Naive thymus-derived CD8-positive, alpha-beta T cell (primary cell): Measurements from ENCODE around the gene HPD. TPM values are rescaled to one million over a fixed set of nuclear protein-coding genes. Genes with fewer than 3 reads are reported as not detected.
"Not testable (repeated sequence)": the region's sequence is repeated elsewhere in the genome, so short reads cannot be mapped to it uniquely, and the experiment has no call there.

Experiments
- ATAC-seq, 2 donors: fragments of 150-1000 bp; cut with Tn5 transposase in 1 of 2; sonication (Bioruptor Pico), chemical (Tn5 transposase) in 1 of 2; 1 replicate in 1 of 2; 2 replicates in 1 of 2; pipeline ENCODE4 v1.10.0; 2021; ENCODE audit warnings: mild to moderate bottlenecking in 2 of 2, moderate library complexity in 2 of 2
- POLR2A ChIA-PET: fragments of 350-600 bp; sonication (Branson Sonifier 250); formaldehyde crosslinking; loops from one replicate; lab custom pipeline; 2021; ENCODE audit warnings: antibody characterized with exemption; lab: Charles Lee
- DNase-seq, 10 donors: peaks; one replicate each; pipeline versions ENCODE4 v3.0.0 to v3.0.0-alpha.2; 2020 to 2022
- H3K27ac Mint-ChIP-seq, 10 donors: one replicate each; pipeline ENCODE4 v1.8.0; 2020 to 2022; ENCODE audit warnings: mild to moderate bottlenecking in 10 of 10, mixed read lengths in 10 of 10, moderate library complexity in 4 of 10, inconsistent platforms in 1 of 10
- H3K27me3 Mint-ChIP-seq, 5 donors: one replicate each; pipeline ENCODE4 v1.8.0; 2021 to 2022; ENCODE audit warnings: mixed read lengths in 5 of 5
- H3K36me3 Mint-ChIP-seq, 3 donors: one replicate each; pipeline ENCODE4 v1.8.0; 2020 to 2022; ENCODE audit warnings: mixed read lengths in 3 of 3, mild to moderate bottlenecking in 2 of 3, inconsistent platforms in 1 of 3
- H3K4me1 Mint-ChIP-seq, 4 donors: one replicate each; pipeline ENCODE4 v1.8.0; 2021 to 2022; ENCODE audit warnings: mixed read lengths in 4 of 4
- H3K4me3 Mint-ChIP-seq, 10 donors: one replicate each; pipeline ENCODE4 v1.8.0; 2020 to 2022; ENCODE audit warnings: mild to moderate bottlenecking in 10 of 10, mixed read lengths in 10 of 10, moderate library complexity in 6 of 10, inconsistent platforms in 1 of 10
- H3K9me3 Mint-ChIP-seq, 9 donors: one replicate each; pipeline ENCODE4 v1.8.0; 2020 to 2022; ENCODE audit warnings: mixed read lengths in 9 of 9, mild to moderate bottlenecking in 3 of 9, inconsistent platforms in 1 of 9, moderate library complexity in 1 of 9
- polyA plus RNA-seq, 3 donors: library from polyadenylated mRNA; unstranded; fragments of 300-500 nt; fragmentation: Illumina TruSeq; gene quantifications; one replicate each; pipeline ENCODE4 v1.2.3, GENCODE V29; 2021
- total RNA-seq, 8 experiments: library from RNA in 2 of 8; stranded (reverse) in 2 of 8; gene quantifications; one replicate each; pipeline ENCODE4 v1.2.3 and lab custom pipeline; 2021 to 2026

Gene HPD
- total and polyA plus RNA-seq, 5 experiments from 2014 or later: not detected

- POLR2A ChIA-PET: interaction anchor here (0.6 kb wide), 1 partner anchor 1375 kb away, joined by 4 read pairs; no protein-coding TSS in a partner anchor
- Mint-ChIP-seq H3K4me1 (no peaks in the 10 kb centered on the region), H3K9me3 (no peaks in the 10 kb centered on the region), H3K36me3 (peaks cover 0 to 2% (median 0%) of the 10 kb centered on the region in 3 donors), H3K27ac (no peak overlapping the region), H3K27me3 (no peaks in the 10 kb centered on the region), H3K4me3 (no peak overlapping the region)
- no peak for ATAC-seq
- DNase-seq: no peak
Observed at GRCh38 chr12:121861636-121862254, 3.1 kb upstream of the HPD start.

DNA sequence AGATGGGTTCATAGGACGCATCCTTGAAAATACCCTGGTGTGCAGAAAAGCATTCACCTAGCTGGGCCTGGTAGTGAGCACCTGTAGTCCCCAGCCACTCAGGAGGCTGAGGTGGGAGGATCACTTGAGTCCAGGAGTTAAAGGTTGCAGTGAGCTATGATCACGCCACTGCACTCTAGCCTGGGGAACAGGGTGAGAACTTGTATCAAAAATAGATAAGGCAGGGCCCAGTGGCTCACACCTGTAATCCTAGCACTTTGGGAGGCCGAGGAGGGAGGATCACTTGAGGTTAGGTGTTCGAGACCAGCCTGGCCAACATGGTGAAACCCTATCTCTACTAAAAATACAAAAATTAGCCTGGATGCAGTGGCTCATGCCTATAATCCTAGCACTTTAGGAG is 2.0 kb upstream of the HPD start:
- DNase-seq, H3K4me3 Mint-ChIP-seq, H3K36me3 Mint-ChIP-seq, H3K4me1 Mint-ChIP-seq, H3K27ac Mint-ChIP-seq, H3K27me3 Mint-ChIP-seq, H3K9me3 Mint-ChIP-seq, POLR2A ChIA-PET, ATAC-seq: not testable (repeated sequence)

GRCh38 chr12:121860257-121860656 is 1.6 kb upstream of the HPD start:
- H3K9me3 Mint-ChIP-seq: no peaks in the 10 kb centered on the region
- ATAC-seq (no peak), DNase-seq (no peak)
- H3K36me3 Mint-ChIP-seq: peaks cover 0 to 4% (median 0%) of the 10 kb centered on the region in 3 donors
- H3K4me1 Mint-ChIP-seq: peaks cover 0 to 5% (median 0%) of the 10 kb centered on the region in 4 donors
- no peak overlapping the region for H3K27ac Mint-ChIP-seq
- no peaks in the 10 kb centered on the region for H3K27me3 Mint-ChIP-seq
- POLR2A ChIA-PET: no interaction called here
- H3K4me3 Mint-ChIP-seq: no peak overlapping the region

GRCh38 chr12:121858318-121858661 is 369 bp downstream of the HPD start:
- H3K4me3 Mint-ChIP-seq: no peak overlapping the region
- no peak for DNase-seq
- H3K9me3 Mint-ChIP-seq: no peaks in the 10 kb centered on the region
- POLR2A ChIA-PET: interaction anchor here (0.6 kb wide), 1 partner anchor 586 kb away, joined by 6 read pairs; no protein-coding TSS in a partner anchor
- no peak overlapping the region for H3K27ac Mint-ChIP-seq
- H3K4me1 Mint-ChIP-seq: peaks cover 0 to 5% (median 0%) of the 10 kb centered on the region in 4 donors
- H3K36me3 Mint-ChIP-seq: peaks cover 0 to 4% (median 0%) of the 10 kb centered on the region in 3 donors
- ATAC-seq: no peak
- H3K27me3 Mint-ChIP-seq: no peaks in the 10 kb centered on the region

DNA sequence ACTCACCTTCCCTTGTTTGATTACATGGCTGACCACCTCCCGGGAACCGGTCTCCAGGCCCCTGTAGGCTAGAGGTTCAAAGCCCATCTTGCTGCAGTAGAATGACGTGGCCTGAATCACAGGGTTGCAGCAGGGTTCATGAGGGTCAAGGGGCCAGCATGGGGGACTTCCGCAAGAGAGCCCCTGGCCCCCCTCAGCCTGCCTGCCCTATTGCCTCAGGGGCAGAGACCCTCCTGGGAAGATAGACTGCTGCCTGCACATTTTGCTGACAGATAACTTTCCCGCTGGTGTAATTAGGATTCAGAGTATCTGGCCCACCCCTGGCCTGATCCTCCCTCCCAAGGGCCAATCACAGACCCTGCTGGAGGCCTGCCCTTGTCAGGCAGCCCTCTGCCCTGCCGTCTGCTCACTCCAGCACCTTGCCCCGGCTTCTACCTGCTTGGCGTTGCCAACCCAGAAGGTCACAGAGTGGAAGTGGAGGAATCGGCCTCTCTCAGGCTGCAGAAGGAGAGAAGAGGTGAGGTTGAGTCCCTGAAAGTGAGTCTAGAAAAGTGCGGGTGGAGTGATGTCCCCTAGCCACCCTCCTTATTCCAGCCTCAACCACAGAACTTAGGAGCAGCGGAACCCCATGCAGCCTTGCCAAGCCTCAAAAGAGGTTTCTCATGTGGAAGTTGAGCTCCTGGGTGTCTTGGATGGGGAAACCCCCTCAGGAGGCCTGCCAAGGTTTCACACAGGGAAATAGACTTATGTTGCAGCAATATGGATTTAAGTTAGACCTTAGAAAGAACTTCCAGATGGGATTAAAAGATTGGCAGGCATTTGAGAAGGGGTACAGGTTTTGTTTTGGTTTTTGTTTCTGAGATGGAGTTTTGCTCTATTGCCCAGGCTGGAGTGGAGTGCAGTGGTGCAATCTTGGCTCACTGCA is 1.1 kb downstream of the HPD start:
- no peak overlapping the region for H3K4me3 Mint-ChIP-seq
- H3K27ac Mint-ChIP-seq: no peak overlapping the region
- POLR2A ChIA-PET: no interaction called here
- H3K27me3 Mint-ChIP-seq: no peaks in the 10 kb centered on the region
- H3K36me3 Mint-ChIP-seq: peaks cover 0 to 4% (median 0%) of the 10 kb centered on the region in 3 donors
- no peak for DNase-seq
- H3K9me3 Mint-ChIP-seq: no peaks in the 10 kb centered on the region
- ATAC-seq: no peak
- peaks cover 0 to 5% (median 0%) of the 10 kb centered on the region in 4 donors for H3K4me1 Mint-ChIP-seq

GRCh38 chr12:121852392-121852791 is 6.3 kb downstream of the HPD start:
- not testable (repeated sequence) for H3K27ac Mint-ChIP-seq, H3K36me3 Mint-ChIP-seq, DNase-seq, H3K9me3 Mint-ChIP-seq, H3K27me3 Mint-ChIP-seq, H3K4me1 Mint-ChIP-seq, H3K4me3 Mint-ChIP-seq, ATAC-seq
- POLR2A ChIA-PET: interaction anchor here (0.6 to 0.7 kb wide), 3 partner anchors 10 to 149 kb away, joined by 5 to 8 read pairs (median 7); no protein-coding TSS in a partner anchor

- POLR2A ChIA-PET: no interaction called here
- peaks cover 0 to 2% (median 0%) of the 10 kb centered on the region in 4 donors for H3K4me1 Mint-ChIP-seq
- H3K4me3 Mint-ChIP-seq: no peak overlapping the region
- no peaks in the 10 kb centered on the region for H3K27me3 Mint-ChIP-seq
- H3K9me3 Mint-ChIP-seq: no peaks in the 10 kb centered on the region
- no peaks in the 10 kb centered on the region for H3K36me3 Mint-ChIP-seq
- DNase-seq (no peak), ATAC-seq (no peak)
- H3K27ac Mint-ChIP-seq: no peak overlapping the region
Observed at GRCh38 chr12:121849665-121850064, 9.0 kb downstream of the HPD start.

DNA sequence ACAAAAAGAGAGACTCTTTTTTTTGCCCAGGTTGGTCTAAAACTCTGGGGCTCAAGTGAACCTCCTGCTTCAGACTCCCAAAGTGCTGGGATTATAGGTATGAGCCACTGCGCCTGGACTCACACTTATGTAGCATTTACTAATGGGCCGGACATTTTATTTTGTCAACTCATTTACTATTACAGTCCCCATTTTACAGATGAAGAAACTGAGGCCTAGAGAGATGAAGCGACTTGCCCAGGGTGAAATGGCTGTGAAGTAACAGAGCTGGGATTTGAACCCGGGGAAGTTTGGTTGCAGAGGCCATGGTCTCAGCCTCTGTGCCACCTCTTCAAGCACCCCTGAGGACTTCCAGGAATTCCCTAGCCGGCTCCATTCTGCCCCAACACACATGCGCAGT is 9.4 kb downstream of the HPD start:
- DNase-seq (no peak), ATAC-seq (no peak)
- H3K9me3 Mint-ChIP-seq: no peaks in the 10 kb centered on the region
- no peak overlapping the region for H3K4me3 Mint-ChIP-seq
- H3K4me1 Mint-ChIP-seq: peaks cover 0 to 2% (median 0%) of the 10 kb centered on the region in 4 donors
- H3K36me3 Mint-ChIP-seq: no peaks in the 10 kb centered on the region
- POLR2A ChIA-PET: no interaction called here
- H3K27me3 Mint-ChIP-seq: no peaks in the 10 kb centered on the region
- no peak overlapping the region for H3K27ac Mint-ChIP-seq

- DNase-seq: no peak
- Mint-ChIP-seq H3K9me3 (no peaks in the 10 kb centered on the region), H3K27ac (peak overlapping the region in 1 of 10 donors; percentile 33), H3K4me1 (peaks cover 0 to 7% (median 6%) of the 10 kb centered on the region in 4 donors), H3K36me3 (no peaks in the 10 kb centered on the region), H3K4me3 (no peak overlapping the region), H3K27me3 (no peaks in the 10 kb centered on the region)
- no peak for ATAC-seq
- POLR2A ChIA-PET: no interaction called here
Observed at GRCh38 chr12:121845701-121846100, 13.0 kb downstream of the HPD start.

GRCh38 chr12:121843236-121843982 is 15.2 kb downstream of the HPD start:
- no peaks in the 10 kb centered on the region for H3K27me3 Mint-ChIP-seq
- H3K9me3 Mint-ChIP-seq: no peaks in the 10 kb centered on the region
- peak overlapping the region in 2 of 10 donors; percentile 6 to 74 for H3K4me3 Mint-ChIP-seq
- POLR2A ChIA-PET: interaction anchor here (0.6 to 1.0 kb wide), 2 partner anchors 39 to 43 kb away, joined by 3 to 5 read pairs; partner anchors contain the start of gene SETD1B
- no peak for ATAC-seq
- H3K27ac Mint-ChIP-seq: peak overlapping the region in 3 of 10 donors; percentile 9 to 44 (median 41)
- no peak for DNase-seq
- H3K36me3 Mint-ChIP-seq: no peaks in the 10 kb centered on the region
- H3K4me1 Mint-ChIP-seq: peaks cover 2 to 23% (median 20%) of the 10 kb centered on the region in 4 donors

DNA sequence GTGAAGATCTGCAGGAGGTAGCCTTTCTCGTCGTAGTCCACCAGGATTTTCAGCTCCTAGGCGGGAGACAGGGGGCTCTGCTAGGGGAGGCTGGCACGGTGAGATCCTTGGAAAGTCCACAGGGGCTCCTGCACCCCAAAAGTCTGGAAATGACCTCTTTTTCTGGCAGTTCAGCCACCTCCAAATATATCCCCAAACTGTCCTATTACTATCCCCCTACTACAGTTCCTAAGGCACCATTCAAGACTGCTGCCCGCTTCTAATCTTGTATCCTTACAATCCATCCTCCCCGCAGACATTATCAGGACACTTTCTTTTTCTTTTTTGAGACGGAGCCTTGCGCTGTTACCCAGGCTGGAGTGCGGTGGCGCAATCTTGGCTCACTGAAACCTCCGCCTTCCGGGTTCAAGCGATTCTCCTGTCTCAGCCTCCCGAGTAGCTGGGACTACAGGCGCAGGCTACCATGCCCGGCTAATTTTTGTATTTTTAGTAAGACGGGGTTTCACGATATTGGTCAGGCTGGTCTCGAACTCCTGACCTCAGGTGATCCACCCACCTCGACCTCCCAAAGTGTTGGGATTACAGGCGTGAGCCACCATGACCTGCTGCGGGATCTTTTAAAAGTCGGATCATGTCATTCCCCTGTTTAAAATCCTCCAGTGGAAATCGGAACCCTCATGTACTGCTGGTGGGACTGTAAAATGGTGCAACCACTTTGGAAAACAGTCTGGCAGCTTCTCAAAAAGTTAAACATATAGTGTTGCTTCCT is 18.5 kb downstream of the HPD start:
- Mint-ChIP-seq H3K27me3 (no peaks in the 10 kb centered on the region), H3K4me1 (peaks cover 5 to 23% (median 19%) of the 10 kb centered on the region in 4 donors), H3K36me3 (no peaks in the 10 kb centered on the region), H3K4me3 (peak overlapping the region; percentile 96 to 100 (median 97)), H3K9me3 (no peaks in the 10 kb centered on the region), H3K27ac (peak overlapping the region; percentile 85 to 96 (median 94))
- ATAC-seq (peak in 1 of 2 donors; percentile 1), DNase-seq (no peak)
- POLR2A ChIA-PET: interaction anchor here (0.6 to 3.8 kb wide), 10 partner anchors 29 to 1560 kb away, joined by 3 to 22 read pairs (median 4); partner anchors contain the start of gene TMEM120B
